ENCODE measurements around the gene NEURL1.

The NEURL1 gene

DNA sequence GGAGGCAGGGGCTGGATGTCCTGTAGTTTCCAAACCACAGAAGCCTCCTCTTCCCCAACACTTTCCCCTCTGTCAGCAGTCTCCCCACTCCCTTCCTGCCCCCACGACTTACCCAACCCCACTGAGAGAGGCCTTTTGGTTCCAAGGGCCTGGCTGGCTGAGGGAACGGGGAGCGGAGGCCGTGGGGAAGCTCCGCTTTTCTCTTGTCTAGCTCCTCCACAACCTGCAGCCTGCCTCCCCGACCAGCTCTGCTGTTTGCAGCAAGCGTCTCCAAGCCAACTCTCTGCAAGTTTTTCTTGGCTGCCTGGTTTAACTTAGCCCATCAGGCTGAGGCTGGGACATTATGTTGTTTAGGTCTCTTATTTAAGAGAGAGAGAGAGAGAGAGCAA, 126.8 kb downstream of the NEURL1 start:
- TF ChIP-seq POLR2A (IDR thresholded peaks at IDR 0.05; ENCODE audit: extremely low read depth, insufficient read length) (no peak), MYC (IDR thresholded peaks at IDR 0.05; ENCODE audit: low read depth, low read length) (no peak)
- TF ChIP-seq, protein P1, sequence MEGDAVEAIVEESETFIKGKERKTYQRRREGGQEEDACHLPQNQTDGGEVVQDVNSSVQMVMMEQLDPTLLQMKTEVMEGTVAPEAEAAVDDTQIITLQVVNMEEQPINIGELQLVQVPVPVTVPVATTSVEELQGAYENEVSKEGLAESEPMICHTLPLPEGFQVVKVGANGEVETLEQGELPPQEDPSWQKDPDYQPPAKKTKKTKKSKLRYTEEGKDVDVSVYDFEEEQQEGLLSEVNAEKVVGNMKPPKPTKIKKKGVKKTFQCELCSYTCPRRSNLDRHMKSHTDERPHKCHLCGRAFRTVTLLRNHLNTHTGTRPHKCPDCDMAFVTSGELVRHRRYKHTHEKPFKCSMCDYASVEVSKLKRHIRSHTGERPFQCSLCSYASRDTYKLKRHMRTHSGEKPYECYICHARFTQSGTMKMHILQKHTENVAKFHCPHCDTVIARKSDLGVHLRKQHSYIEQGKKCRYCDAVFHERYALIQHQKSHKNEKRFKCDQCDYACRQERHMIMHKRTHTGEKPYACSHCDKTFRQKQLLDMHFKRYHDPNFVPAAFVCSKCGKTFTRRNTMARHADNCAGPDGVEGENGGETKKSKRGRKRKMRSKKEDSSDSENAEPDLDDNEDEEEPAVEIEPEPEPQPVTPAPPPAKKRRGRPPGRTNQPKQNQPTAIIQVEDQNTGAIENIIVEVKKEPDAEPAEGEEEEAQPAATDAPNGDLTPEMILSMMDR (IDR thresholded peaks at IDR 0.05; ENCODE audit: low read depth, low read length) = no peak
- TF ChIP-seq, protein P2, sequence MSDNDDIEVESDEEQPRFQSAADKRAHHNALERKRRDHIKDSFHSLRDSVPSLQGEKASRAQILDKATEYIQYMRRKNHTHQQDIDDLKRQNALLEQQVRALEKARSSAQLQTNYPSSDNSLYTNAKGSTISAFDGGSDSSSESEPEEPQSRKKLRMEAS (IDR thresholded peaks at IDR 0.05; ENCODE audit: low read depth, low read length) = no peak
- H3K4me3 ChIP-seq (ENCODE audit: low read depth, low read length) = peak overlapping the region; percentile 16
- peak; percentile 73 for DNase-seq (ENCODE audit: low read depth)

DNA sequence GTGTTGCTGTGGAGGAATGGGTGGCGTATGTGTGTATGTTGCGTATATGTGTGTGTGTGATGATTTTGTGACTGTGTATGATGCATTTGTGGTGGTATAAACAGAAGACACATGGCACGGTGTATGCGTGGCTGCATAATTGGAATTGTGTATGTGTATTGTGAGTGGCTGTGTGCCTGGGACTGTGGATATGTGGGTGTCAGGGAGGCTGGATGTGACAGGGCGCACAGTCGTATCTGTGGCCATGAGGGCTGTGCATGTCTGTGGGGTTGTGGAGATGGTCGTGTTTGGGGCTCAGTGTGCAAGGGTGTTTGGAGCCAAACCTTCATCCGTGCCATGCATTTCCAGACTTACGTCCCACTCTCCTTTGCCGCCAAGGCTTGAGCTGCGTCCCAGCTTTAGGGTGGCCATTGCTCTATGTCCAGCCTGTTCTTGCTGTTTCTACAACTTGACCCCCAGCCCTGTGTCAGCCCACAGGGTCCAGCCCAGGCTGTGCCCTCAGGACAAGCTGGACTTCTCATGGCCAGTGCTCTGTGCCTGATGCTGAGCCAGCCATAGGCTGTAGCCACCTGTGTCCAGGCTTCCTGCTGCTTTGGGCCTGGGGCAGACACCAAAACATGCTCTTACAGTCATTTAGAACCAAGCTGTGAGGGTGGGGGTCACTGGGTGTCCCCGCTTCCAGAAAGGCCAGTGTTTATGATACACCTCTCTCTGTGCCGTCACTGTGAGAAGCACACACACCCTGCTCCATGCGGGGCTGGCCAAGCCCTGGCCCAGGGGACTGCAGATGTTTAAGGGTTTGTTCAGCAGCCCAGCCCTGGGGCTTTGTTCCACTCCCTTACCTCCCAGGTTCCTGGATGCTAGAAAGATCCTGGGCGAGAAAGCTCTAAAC, 127.6 kb downstream of the NEURL1 start:
- DNase-seq (ENCODE audit: low read depth) = no peak
- H3K4me3 ChIP-seq (ENCODE audit: low read depth, low read length) = no peak overlapping the region
- TF ChIP-seq MYC (IDR thresholded peaks at IDR 0.05; ENCODE audit: low read depth, low read length) (no peak), POLR2A (IDR thresholded peaks at IDR 0.05; ENCODE audit: extremely low read depth, insufficient read length) (no peak)
- TF ChIP-seq, protein P1 (IDR thresholded peaks at IDR 0.05; ENCODE audit: low read depth, low read length) = no peak
- TF ChIP-seq, protein P2 (IDR thresholded peaks at IDR 0.05; ENCODE audit: low read depth, low read length) = no peak

DNA sequence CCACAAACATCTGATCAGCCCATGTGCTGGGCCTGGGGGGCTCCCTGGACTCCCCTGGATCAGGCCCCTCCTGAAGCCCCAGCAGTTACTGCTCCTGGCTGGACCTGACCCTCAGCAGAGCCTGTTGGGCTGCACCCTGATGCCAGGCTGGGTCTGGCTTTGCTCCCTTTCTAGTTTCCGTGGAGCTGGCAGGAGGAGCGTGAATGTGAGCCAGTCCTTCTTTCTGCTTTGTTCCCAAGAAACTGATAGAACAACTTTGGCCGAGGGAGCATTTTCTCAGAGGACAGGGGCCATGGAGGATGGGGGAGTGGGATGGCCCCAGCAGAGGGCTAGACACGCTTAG, 128.2 kb downstream of the NEURL1 start:
- no peak for DNase-seq (ENCODE audit: low read depth)
- TF ChIP-seq POLR2A (IDR thresholded peaks at IDR 0.05; ENCODE audit: extremely low read depth, insufficient read length) = no peak
- TF ChIP-seq, protein P2 (IDR thresholded peaks at IDR 0.05; ENCODE audit: low read depth, low read length) = no peak
- no peak for TF ChIP-seq MYC (IDR thresholded peaks at IDR 0.05; ENCODE audit: low read depth, low read length)
- H3K4me3 ChIP-seq (ENCODE audit: low read depth, low read length) = no peak overlapping the region

DNA sequence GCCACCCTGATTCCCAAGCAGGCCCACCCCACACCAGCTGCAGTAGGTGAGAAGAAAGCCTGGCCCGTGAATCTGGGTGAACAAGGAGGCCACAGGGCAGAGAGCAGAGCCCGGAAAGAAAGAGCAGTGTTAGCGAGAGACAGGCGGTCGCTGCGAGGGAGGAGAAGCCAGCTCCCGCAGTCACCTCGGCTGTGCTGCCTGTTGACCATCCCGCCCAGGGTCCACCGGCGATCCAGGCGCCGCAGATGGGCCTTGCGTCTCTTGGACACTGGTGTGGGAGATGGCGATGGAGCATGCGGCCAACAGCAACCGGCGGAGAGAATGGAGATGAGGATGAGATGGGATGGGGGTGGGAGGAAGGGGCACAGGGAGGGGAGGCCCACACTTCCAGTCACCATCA, 128.8 kb downstream of the NEURL1 start:
- TF ChIP-seq POLR2A (IDR thresholded peaks at IDR 0.05; ENCODE audit: extremely low read depth, insufficient read length) = no peak
- TF ChIP-seq, protein P1 (IDR thresholded peaks at IDR 0.05; ENCODE audit: low read depth, low read length) = no peak
- TF ChIP-seq, protein P2 (IDR thresholded peaks at IDR 0.05; ENCODE audit: low read depth, low read length) = no peak
- DNase-seq (ENCODE audit: low read depth) = no peak

DNA sequence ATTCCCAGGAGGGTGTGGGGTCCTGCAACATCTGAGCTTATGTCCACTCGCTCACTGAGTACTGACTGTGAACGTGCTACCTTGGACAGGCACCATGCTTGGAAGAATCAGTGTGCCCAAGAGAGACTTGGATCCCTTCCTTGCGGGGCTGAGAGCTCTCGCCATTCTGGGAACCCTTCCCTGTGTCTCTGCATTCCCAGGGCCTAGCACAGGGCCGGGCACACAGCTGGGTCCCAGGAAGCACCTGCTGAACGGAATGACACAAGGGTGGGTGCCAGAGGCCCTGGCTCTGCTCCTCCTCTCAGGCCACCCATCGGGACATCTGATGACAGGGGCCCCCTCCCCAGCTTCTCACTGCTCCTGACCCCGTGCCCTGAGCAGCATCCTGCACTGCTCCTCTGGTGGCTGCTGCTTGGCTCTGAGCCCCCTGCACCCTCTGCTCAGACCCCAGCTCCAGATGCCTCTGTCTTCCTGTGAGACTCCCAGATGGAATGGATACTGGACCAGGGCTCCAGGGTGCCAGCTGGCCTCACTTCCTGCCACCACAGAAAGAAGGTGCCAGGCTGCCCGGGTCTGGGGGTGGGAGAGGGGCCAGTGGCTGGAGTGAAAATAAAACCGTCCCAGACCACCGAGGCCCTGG, 129.6 kb downstream of the NEURL1 start:
- H3K4me3 ChIP-seq (ENCODE audit: low read depth, low read length) = no peak overlapping the region
- DNase-seq (ENCODE audit: low read depth) = no peak
- TF ChIP-seq MYC (IDR thresholded peaks at IDR 0.05; ENCODE audit: low read depth, low read length) (no peak), POLR2A (IDR thresholded peaks at IDR 0.05; ENCODE audit: extremely low read depth, insufficient read length) (no peak)
- TF ChIP-seq, protein P2 (IDR thresholded peaks at IDR 0.05; ENCODE audit: low read depth, low read length) = no peak
- TF ChIP-seq, protein P1 (IDR thresholded peaks at IDR 0.05; ENCODE audit: low read depth, low read length) = no peak

More for the DNA sequence above, 128.8 kb downstream of the NEURL1 start:
- no peak overlapping the region for H3K4me3 ChIP-seq (ENCODE audit: low read depth, low read length)

DNA sequence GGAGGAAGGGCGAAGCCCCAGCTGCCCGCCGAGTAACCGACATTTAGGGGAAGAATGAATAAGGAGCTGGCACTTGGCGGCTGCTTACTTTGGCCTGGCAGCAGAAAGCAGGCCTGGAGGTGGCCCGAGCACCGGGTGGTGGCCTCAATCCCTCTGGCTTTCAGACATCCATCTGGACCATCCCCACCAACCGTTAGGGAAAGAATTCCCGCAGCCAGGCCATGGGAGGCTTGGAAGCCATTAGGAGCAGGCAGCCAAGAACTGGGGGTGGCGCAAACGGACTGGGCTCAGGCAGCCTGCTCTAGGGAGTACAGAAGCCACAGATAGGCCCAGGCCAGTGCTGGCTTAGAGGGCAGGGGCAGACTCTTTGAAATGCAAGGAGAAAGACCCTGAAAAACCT, 132.7 kb downstream of the NEURL1 start:
- no peak for DNase-seq (ENCODE audit: low read depth)
- no peak for TF ChIP-seq POLR2A (IDR thresholded peaks at IDR 0.05; ENCODE audit: extremely low read depth, insufficient read length)
- TF ChIP-seq, protein P2 (IDR thresholded peaks at IDR 0.05; ENCODE audit: low read depth, low read length) = no peak
- H3K4me3 ChIP-seq (ENCODE audit: low read depth, low read length) = no peak overlapping the region

All from NB4 (cell line).